Measurements from ENCODE around the gene APC2.

Gene APC2

GRCh38 chr19:1468274-1468820, 18.4 kb downstream of the APC2 start:
- no peak overlapping the region for H3K9ac ChIP-seq (ENCODE audit: low read depth, low read length)
- no peaks in the 10 kb centered on the region for H3K9me3 ChIP-seq (ENCODE audit: control insufficient read depth, insufficient read depth, low read length)
- H3K36me3 ChIP-seq (ENCODE audit: insufficient read depth, low read length), result no peaks in the 10 kb centered on the region
- H3K4me1 ChIP-seq (ENCODE audit: insufficient read depth, low read length), result no peaks in the 10 kb centered on the region; the same call in 1 of the 2 replicates

- H3K36me3 ChIP-seq (ENCODE audit: insufficient read depth, low read length), result no peaks in the 10 kb centered on the region
- no peaks in the 10 kb centered on the region; the same call in 1 of the 2 replicates for H3K4me1 ChIP-seq (ENCODE audit: insufficient read depth, low read length)
- H3K9ac ChIP-seq (ENCODE audit: low read depth, low read length), result peak overlapping the region; percentile 15; the same call in 1 of the 2 replicates
- no peaks in the 10 kb centered on the region for H3K9me3 ChIP-seq (ENCODE audit: control insufficient read depth, insufficient read depth, low read length)
These were observed 18.9 kb downstream of the APC2 start for GRCh38 chr19:1468821-1469254.

GRCh38 chr19:1469255-1470054, 19.5 kb downstream of the APC2 start:
- Histone ChIP-seq H3K4me1 (ENCODE audit: insufficient read depth, low read length) (no peaks in the 10 kb centered on the region; the same call in 1 of the 2 replicates), H3K36me3 (ENCODE audit: insufficient read depth, low read length) (no peaks in the 10 kb centered on the region), H3K9me3 (ENCODE audit: control insufficient read depth, insufficient read depth, low read length) (no peaks in the 10 kb centered on the region), H3K9ac (ENCODE audit: low read depth, low read length) (peak overlapping the region; percentile 46)

GRCh38 chr19:1470055-1470304, 20.1 kb downstream of the APC2 start:
- Histone ChIP-seq H3K36me3 (ENCODE audit: insufficient read depth, low read length) (no peaks in the 10 kb centered on the region), H3K4me1 (ENCODE audit: insufficient read depth, low read length) (no peaks in the 10 kb centered on the region; the same call in 1 of the 2 replicates), H3K9ac (ENCODE audit: low read depth, low read length) (peak overlapping the region; percentile 46), H3K9me3 (ENCODE audit: control insufficient read depth, insufficient read depth, low read length) (no peaks in the 10 kb centered on the region)

GRCh38 chr19:1470305-1471009, 20.5 kb downstream of the APC2 start:
- no peaks in the 10 kb centered on the region; the same call in 1 of the 2 replicates for H3K4me1 ChIP-seq (ENCODE audit: insufficient read depth, low read length)
- H3K9me3 ChIP-seq (ENCODE audit: control insufficient read depth, insufficient read depth, low read length), result no peaks in the 10 kb centered on the region
- H3K9ac ChIP-seq (ENCODE audit: low read depth, low read length), result peak overlapping the region; percentile 46
- H3K36me3 ChIP-seq (ENCODE audit: insufficient read depth, low read length), result no peaks in the 10 kb centered on the region

GRCh38 chr19:1471010-1471514, 21.1 kb downstream of the APC2 start:
- Histone ChIP-seq H3K4me1 (ENCODE audit: insufficient read depth, low read length) (no peaks in the 10 kb centered on the region; the same call in 1 of the 2 replicates), H3K9ac (ENCODE audit: low read depth, low read length) (peak overlapping the region; percentile 46; the same call in 1 of the 2 replicates), H3K36me3 (ENCODE audit: insufficient read depth, low read length) (no peaks in the 10 kb centered on the region), H3K9me3 (ENCODE audit: control insufficient read depth, insufficient read depth, low read length) (no peaks in the 10 kb centered on the region)

- H3K36me3 ChIP-seq (ENCODE audit: insufficient read depth, low read length), result no peaks in the 10 kb centered on the region
- H3K9me3 ChIP-seq (ENCODE audit: control insufficient read depth, insufficient read depth, low read length), result no peaks in the 10 kb centered on the region
- no peaks in the 10 kb centered on the region; the same call in 1 of the 2 replicates for H3K4me1 ChIP-seq (ENCODE audit: insufficient read depth, low read length)
- no peak overlapping the region; the same call in 1 of the 2 replicates for H3K9ac ChIP-seq (ENCODE audit: low read depth, low read length)
These were observed 21.7 kb downstream of the APC2 start for GRCh38 chr19:1471515-1472160.

- Histone ChIP-seq H3K36me3 (ENCODE audit: insufficient read depth, low read length) (peaks cover 3% of the 10 kb centered on the region), H3K9me3 (ENCODE audit: control insufficient read depth, insufficient read depth, low read length) (no peaks in the 10 kb centered on the region), H3K4me1 (ENCODE audit: insufficient read depth, low read length) (no peaks in the 10 kb centered on the region; the same call in 1 of the 2 replicates), H3K9ac (ENCODE audit: low read depth, low read length) (no peak overlapping the region)
These were observed 22.5 kb downstream of the APC2 start for GRCh38 chr19:1472231-1473084.

GRCh38 chr19:1473085-1473851, 23.3 kb downstream of the APC2 start:
- Histone ChIP-seq H3K9ac (ENCODE audit: low read depth, low read length) (no peak overlapping the region), H3K9me3 (ENCODE audit: control insufficient read depth, insufficient read depth, low read length) (no peaks in the 10 kb centered on the region), H3K4me1 (ENCODE audit: insufficient read depth, low read length) (no peaks in the 10 kb centered on the region; the same call in 1 of the 2 replicates), H3K36me3 (ENCODE audit: insufficient read depth, low read length) (peaks cover 4% of the 10 kb centered on the region)

- Histone ChIP-seq H3K36me3 (ENCODE audit: insufficient read depth, low read length) (peaks cover 4% of the 10 kb centered on the region), H3K4me1 (ENCODE audit: insufficient read depth, low read length) (no peaks in the 10 kb centered on the region; the same call in 1 of the 2 replicates), H3K9ac (ENCODE audit: low read depth, low read length) (no peak overlapping the region), H3K9me3 (ENCODE audit: control insufficient read depth, insufficient read depth, low read length) (no peaks in the 10 kb centered on the region)
These were observed 24.3 kb downstream of the APC2 start for GRCh38 chr19:1474011-1474764.

- no peaks in the 10 kb centered on the region for H3K9me3 ChIP-seq (ENCODE audit: control insufficient read depth, insufficient read depth, low read length)
- no peak overlapping the region for H3K9ac ChIP-seq (ENCODE audit: low read depth, low read length)
- peaks cover 4% of the 10 kb centered on the region for H3K36me3 ChIP-seq (ENCODE audit: insufficient read depth, low read length)
- H3K4me1 ChIP-seq (ENCODE audit: insufficient read depth, low read length), result no peaks in the 10 kb centered on the region; the same call in 1 of the 2 replicates
These were observed 24.9 kb downstream of the APC2 start for GRCh38 chr19:1474765-1475351.

GRCh38 chr19:1475751-1476437, 26.0 kb downstream of the APC2 start:
- no peaks in the 10 kb centered on the region for H3K4me1 ChIP-seq (ENCODE audit: insufficient read depth, low read length)
- no peaks in the 10 kb centered on the region for H3K9me3 ChIP-seq (ENCODE audit: control insufficient read depth, insufficient read depth, low read length)
- peaks cover 4% of the 10 kb centered on the region for H3K36me3 ChIP-seq (ENCODE audit: insufficient read depth, low read length)
- H3K9ac ChIP-seq (ENCODE audit: low read depth, low read length), result no peak overlapping the region

Data from ES-I3 (cell line).